ENCODE results near the gene PCBP3. TPM values are rescaled to one million over a fixed set of nuclear protein-coding genes. Genes with fewer than 3 reads are reported as not detected.
"Not testable (repeated sequence)": the region's sequence is repeated elsewhere in the genome, so short reads cannot be mapped to it uniquely, and the experiment has no call there.

PCBP3 gene
- total RNA-seq, 6 experiments from 2014 or later: 0.37 to 1.5 (median 0.69) TPM

DNA sequence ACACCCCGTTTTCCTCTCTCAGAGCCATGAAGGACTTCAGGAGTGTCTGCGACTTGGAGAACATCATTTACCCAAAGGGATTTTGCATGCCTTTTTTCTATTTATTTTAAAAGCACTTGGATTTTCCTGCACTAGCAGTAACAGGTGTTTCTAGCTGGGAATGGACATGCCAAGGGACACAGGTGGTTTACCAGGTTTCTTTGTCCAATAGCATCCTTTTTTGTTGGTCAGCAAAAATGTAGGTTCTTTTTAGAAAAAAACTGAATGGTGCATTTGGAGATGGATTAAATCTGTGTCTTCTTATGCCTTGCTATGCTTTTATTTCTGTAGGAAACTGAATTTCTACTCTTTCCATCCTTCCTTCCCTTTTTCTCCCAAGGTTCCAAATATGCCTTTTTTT, 205.3 kb downstream of the PCBP3 start:
- Histone ChIP-seq H3K27me3 (no peaks in the 10 kb centered on the region), H3K4me3 (no peak overlapping the region), H3K36me3 (no peaks in the 10 kb centered on the region), H3K9me3 (no peaks in the 10 kb centered on the region), H3K27ac (no peak overlapping the region), H3K4me1 (no peaks in the 10 kb centered on the region)
- ATAC-seq (no peak), DNase-seq (no peak)
- TF ChIP-seq POLR2A (IDR thresholded peaks at IDR 0.05): no peak
- TF ChIP-seq, protein P1, sequence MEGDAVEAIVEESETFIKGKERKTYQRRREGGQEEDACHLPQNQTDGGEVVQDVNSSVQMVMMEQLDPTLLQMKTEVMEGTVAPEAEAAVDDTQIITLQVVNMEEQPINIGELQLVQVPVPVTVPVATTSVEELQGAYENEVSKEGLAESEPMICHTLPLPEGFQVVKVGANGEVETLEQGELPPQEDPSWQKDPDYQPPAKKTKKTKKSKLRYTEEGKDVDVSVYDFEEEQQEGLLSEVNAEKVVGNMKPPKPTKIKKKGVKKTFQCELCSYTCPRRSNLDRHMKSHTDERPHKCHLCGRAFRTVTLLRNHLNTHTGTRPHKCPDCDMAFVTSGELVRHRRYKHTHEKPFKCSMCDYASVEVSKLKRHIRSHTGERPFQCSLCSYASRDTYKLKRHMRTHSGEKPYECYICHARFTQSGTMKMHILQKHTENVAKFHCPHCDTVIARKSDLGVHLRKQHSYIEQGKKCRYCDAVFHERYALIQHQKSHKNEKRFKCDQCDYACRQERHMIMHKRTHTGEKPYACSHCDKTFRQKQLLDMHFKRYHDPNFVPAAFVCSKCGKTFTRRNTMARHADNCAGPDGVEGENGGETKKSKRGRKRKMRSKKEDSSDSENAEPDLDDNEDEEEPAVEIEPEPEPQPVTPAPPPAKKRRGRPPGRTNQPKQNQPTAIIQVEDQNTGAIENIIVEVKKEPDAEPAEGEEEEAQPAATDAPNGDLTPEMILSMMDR (IDR thresholded peaks at IDR 0.05): no peak
- 65% methylated on average over 2 of the region's 2 CpGs for WGBS (ENCODE audit: insufficient coverage, low coverage, low lambda C conversion rate, missing lambda C conversion rate)
- intact Hi-C loops (cut with DNase I): no loop called here

DNA sequence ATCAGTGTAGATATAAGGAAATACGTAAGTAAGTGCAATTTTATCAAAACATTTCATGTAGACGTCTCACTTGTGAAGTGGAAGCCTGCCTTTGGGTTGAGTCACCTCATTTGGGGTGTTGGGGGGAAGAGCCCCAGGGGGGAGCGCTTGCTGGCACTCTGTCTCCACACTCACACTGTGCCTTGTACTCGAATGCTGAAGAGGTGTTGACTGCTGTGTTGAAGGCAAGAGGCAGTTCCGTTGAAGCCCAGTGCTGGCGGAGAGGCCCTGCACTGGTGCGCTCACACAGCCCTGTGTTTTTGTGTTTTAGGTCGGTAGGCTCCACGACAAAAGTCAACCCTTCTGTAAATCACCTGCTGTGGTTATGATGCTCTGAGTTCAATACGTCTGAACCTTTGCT, 206.1 kb downstream of the PCBP3 start:
- no peaks in the 10 kb centered on the region for H3K4me1 ChIP-seq
- intact Hi-C loops (cut with DNase I): no loop called here
- no peak for TF ChIP-seq POLR2A (IDR thresholded peaks at IDR 0.05)
- TF ChIP-seq, protein P1 (IDR thresholded peaks at IDR 0.05): no peak
- H3K27me3 ChIP-seq: no peaks in the 10 kb centered on the region
- no peak for ATAC-seq
- no peaks in the 10 kb centered on the region for H3K36me3 ChIP-seq
- 58% methylated on average over 4 of the region's 10 CpGs for WGBS (ENCODE audit: insufficient coverage, low coverage, low lambda C conversion rate, missing lambda C conversion rate)
- no peak for DNase-seq
- no peak overlapping the region for H3K4me3 ChIP-seq
- H3K27ac ChIP-seq: no peak overlapping the region
- no peaks in the 10 kb centered on the region for H3K9me3 ChIP-seq

DNA sequence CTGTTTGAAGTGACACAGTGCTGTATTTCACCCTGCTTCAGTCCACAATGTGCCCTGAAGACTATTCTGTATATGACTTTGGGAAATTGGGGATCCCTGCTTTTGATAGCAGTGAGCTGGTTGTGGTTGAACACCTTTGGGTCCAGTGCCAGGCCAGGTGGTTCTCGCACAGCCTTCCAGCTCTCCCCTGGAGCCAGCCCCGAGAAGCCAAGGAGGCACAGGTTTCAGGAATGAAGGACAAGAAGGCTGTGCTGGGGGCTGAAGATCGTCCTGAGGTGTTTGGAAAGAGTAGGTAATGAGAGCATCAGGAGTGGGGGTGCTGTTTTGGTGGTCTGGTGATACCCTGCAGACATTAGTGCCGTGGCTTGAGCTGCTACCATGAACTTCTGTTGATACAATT, 206.7 kb downstream of the PCBP3 start:
- Histone ChIP-seq H3K36me3 (no peaks in the 10 kb centered on the region), H3K4me3 (no peak overlapping the region), H3K9me3 (no peaks in the 10 kb centered on the region), H3K4me1 (no peaks in the 10 kb centered on the region), H3K27ac (no peak overlapping the region), H3K27me3 (no peaks in the 10 kb centered on the region)
- WGBS (ENCODE audit: insufficient coverage, low coverage, low lambda C conversion rate, missing lambda C conversion rate): 49% methylated on average over 4 of the region's 4 CpGs
- TF ChIP-seq POLR2A (IDR thresholded peaks at IDR 0.05): no peak
- TF ChIP-seq, protein P1 (IDR thresholded peaks at IDR 0.05): no peak
- DNase-seq (no peak), ATAC-seq (no peak)
- intact Hi-C loops (cut with DNase I): no loop called here

DNA sequence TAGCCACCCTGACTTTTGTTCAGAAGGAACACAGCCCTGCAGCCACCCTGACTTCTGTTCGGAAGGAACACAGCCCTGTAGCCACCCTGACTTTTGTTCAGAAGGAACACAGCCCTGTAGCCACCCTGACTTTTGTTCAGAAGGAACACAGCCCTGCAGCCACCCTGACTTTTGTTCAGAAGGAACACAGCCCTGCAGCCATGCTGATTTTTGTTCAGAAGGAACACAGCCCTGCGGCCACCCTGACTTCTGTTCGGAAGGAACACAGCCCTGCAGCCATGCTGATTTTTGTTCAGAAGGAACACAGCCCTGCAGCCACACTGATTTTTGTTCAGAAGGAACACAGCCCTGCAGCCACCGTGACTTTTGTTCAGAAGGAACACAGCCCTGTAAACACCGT, 208.9 kb downstream of the PCBP3 start:
- H3K9me3 ChIP-seq; ATAC-seq; intact Hi-C loops (cut with DNase I); H3K27me3 ChIP-seq; H3K4me1 ChIP-seq; DNase-seq; H3K27ac ChIP-seq; H3K36me3 ChIP-seq; H3K4me3 ChIP-seq: not testable (repeated sequence)
- 49% methylated on average over 3 of the region's 5 CpGs for WGBS (ENCODE audit: insufficient coverage, low coverage, low lambda C conversion rate, missing lambda C conversion rate)

DNA sequence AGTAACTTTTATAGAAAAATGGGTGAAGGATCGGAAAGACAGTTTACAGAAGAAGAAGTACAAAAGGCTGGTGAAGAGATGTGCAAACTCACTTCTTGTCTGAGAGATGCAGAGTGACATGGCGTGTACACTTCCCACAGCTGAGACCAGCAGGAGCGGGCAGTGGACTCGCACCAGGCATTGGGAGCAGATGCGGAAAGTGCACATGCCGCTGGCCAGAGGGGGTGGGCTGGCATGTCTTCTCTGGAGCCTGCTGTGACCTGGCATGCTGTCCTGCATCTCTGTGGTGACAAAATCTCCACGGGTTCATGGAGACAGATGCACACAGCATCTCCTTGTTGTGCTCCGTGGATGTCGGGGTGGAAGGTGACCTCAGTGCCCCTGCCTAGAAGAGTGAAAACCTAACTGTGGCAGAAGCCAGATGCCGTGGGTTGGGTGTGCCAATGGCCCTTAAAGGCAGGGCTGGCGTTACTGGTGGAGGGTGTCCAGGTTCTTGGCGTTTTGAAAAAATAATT, 209.4 kb downstream of the PCBP3 start:
- 59% methylated on average over 7 of the region's 12 CpGs for WGBS (ENCODE audit: insufficient coverage, low coverage, low lambda C conversion rate, missing lambda C conversion rate)
- Histone ChIP-seq H3K27me3 (no peaks in the 10 kb centered on the region), H3K36me3 (no peaks in the 10 kb centered on the region), H3K4me3 (no peak overlapping the region), H3K9me3 (no peaks in the 10 kb centered on the region), H3K27ac (no peak overlapping the region), H3K4me1 (no peaks in the 10 kb centered on the region)
- ATAC-seq: no peak
- DNase-seq: no peak
- intact Hi-C loops (cut with DNase I): no loop called here
- TF ChIP-seq, protein P1 (IDR thresholded peaks at IDR 0.05): no peak
- TF ChIP-seq POLR2A (IDR thresholded peaks at IDR 0.05): no peak

Data from right lobe of liver (tissue), 6 donors.